ENCODE data around the gene CSRP3. TPM values are rescaled to one million over a fixed set of nuclear protein-coding genes. Genes with fewer than 3 reads are reported as not detected.

CSRP3 gene
- total and polyA plus RNA-seq, 3 donors from 2014 or later = 20.3 TPM; not detected in 2

- Histone ChIP-seq H3K4me3 (peak within 1 kb of the TSS; percentile 58 to 59), H3K9me3 (no peaks in the 10 kb centered on the region), H3K27me3 (no peaks in the 10 kb centered on the region), H3K27ac (no peak within 1 kb of the TSS), H3K36me3 (ENCODE audit: low read depth, missing control alignments) (no peaks in the 10 kb centered on the region), H3K4me1 (peaks cover 4% of the 10 kb centered on the region)
- peak; percentile 95 for DNase-seq
- intact Hi-C loops (cut with DNase I; ENCODE audit: low total_unique reads) = no loop called here
- WGBS, 2 donors = 0 to 1% methylated on average over 20 to 59 of the region's 59 CpGs
- TF ChIP-seq CTCF (IDR thresholded peaks at IDR 0.05) (no peak), POLR2A (IDR thresholded peaks at IDR 0.05) (no peak)
These were observed 38.9 kb upstream of the CSRP3 start, which contains the start of gene E2F8 for GRCh38 chr11:19240420-19241259. TSS of gene E2F8 (minus strand) at chr11:19240945. CDS start at chr11:19240121, 824 bp downstream.

- intact Hi-C loops (cut with DNase I; ENCODE audit: low total_unique reads) = no loop called here
- DNase-seq = no peak
- Histone ChIP-seq H3K36me3 (ENCODE audit: low read depth, missing control alignments) (no peaks in the 10 kb centered on the region), H3K27me3 (no peaks in the 10 kb centered on the region), H3K27ac (no peak overlapping the region), H3K4me3 (no peak overlapping the region), H3K9me3 (no peaks in the 10 kb centered on the region), H3K4me1 (peaks cover 4% of the 10 kb centered on the region)
- TF ChIP-seq POLR2A (IDR thresholded peaks at IDR 0.05) (no peak), CTCF (IDR thresholded peaks at IDR 0.05) (no peak)
- 79 to 95% methylated on average over 3 of the region's 3 CpGs for WGBS, 2 donors
These were observed 37.3 kb upstream of the CSRP3 start for GRCh38 chr11:19239039-19239438.

GRCh38 chr11:19237813-19238212 is 36.0 kb upstream of the CSRP3 start:
- intact Hi-C loops (cut with DNase I; ENCODE audit: low total_unique reads) = no loop called here
- 81 to 85% methylated on average over 5 of the region's 5 CpGs for WGBS, 2 donors
- DNase-seq = no peak
- Histone ChIP-seq H3K4me3 (no peak overlapping the region), H3K4me1 (peaks cover 4% of the 10 kb centered on the region), H3K27ac (no peak overlapping the region), H3K27me3 (no peaks in the 10 kb centered on the region), H3K36me3 (ENCODE audit: low read depth, missing control alignments) (no peaks in the 10 kb centered on the region), H3K9me3 (no peaks in the 10 kb centered on the region)
- TF ChIP-seq CTCF (IDR thresholded peaks at IDR 0.05) (no peak), POLR2A (IDR thresholded peaks at IDR 0.05) (no peak)

GRCh38 chr11:19237381-19237780 is 35.6 kb upstream of the CSRP3 start:
- intact Hi-C loops (cut with DNase I; ENCODE audit: low total_unique reads) = no loop called here
- Histone ChIP-seq H3K27ac (no peak overlapping the region), H3K4me3 (no peak overlapping the region), H3K4me1 (peaks cover 4% of the 10 kb centered on the region), H3K36me3 (ENCODE audit: low read depth, missing control alignments) (no peaks in the 10 kb centered on the region), H3K9me3 (no peaks in the 10 kb centered on the region), H3K27me3 (no peaks in the 10 kb centered on the region)
- TF ChIP-seq CTCF (IDR thresholded peaks at IDR 0.05) (no peak), POLR2A (IDR thresholded peaks at IDR 0.05) (no peak)
- no peak for DNase-seq
- WGBS, 2 donors = 85 to 94% methylated on average over 8 of the region's 8 CpGs

Measured in testis (tissue), 3 donors.